Colonic mucosa (tissue), 4 donors: ENCODE results near the gene E2F4. TPM values are rescaled to one million over a fixed set of nuclear protein-coding genes. Genes with fewer than 3 reads are reported as not detected.

Experiments used
- DNase-seq: peaks from one replicate; pipeline ENCODE4 v3.0.0-alpha.2; 2020
- H3K27ac ChIP-seq: fragments of 200-600 bp; one replicate; pipeline ENCODE4 v1.8.0; 2021
- H3K27me3 ChIP-seq: fragments of 200-600 bp; one replicate; pipeline ENCODE4 v1.8.0; 2021
- H3K36me3 ChIP-seq: fragments of 200-600 bp; one replicate; pipeline ENCODE4 v1.8.0; 2021
- H3K4me1 ChIP-seq: fragments of 200-600 bp; one replicate; pipeline ENCODE4 v1.8.0; 2021; ENCODE audit warnings: mild to moderate bottlenecking
- H3K4me3 ChIP-seq: fragments of 200-600 bp; one replicate; pipeline ENCODE4 v1.8.0; 2021
- H3K9ac ChIP-seq, 2 donors: one replicate each; pipeline ENCODE4 v1.7.0; 2013; ENCODE audit warnings: control low read depth in 2 of 2, low read depth in 2 of 2, low read length in 2 of 2
- H3K9me3 ChIP-seq: fragments of 200-600 bp; one replicate; pipeline ENCODE4 v1.8.0; 2021
- CTCF ChIP-seq: fragments of 200-600 bp; IDR thresholded peaks from one replicate; pipeline ENCODE4 v1.8.0; 2022; ENCODE audit warnings: antibody characterized with exemption, mild to moderate bottlenecking
- intact Hi-C: fragments of 100-400 bp; cut with DNase I; formaldehyde crosslinking; loops from one replicate; pipeline ENCODE4 v1.14.1; 2022
- total RNA-seq, 2 donors: library from RNA; stranded (reverse); fragmentation: NEBNext Ultra II Directional in 1 of 2; extraction: Animal tissue kit (Norgen Biotek cat#: 25700) in 1 of 2; gene quantifications; one replicate each; pipeline ENCODE4 v1.2.1, GENCODE V29; 2021
- donor health status: healthy.
- donor health status: DM: no; HTN: no; CAD: no.
- donor health status: DM: no; HTN: no; CAD: no.

Gene E2F4
- total RNA-seq, 2 donors from 2014 or later, result 53.3 to 89.0 TPM

- Histone ChIP-seq H3K9ac (peak overlapping the region; percentile 28 to 72), H3K27ac (peak overlapping the region; percentile 38), H3K36me3 (no peaks in the 10 kb centered on the region), H3K27me3 (peaks cover 18% of the 10 kb centered on the region), H3K9me3 (no peaks in the 10 kb centered on the region), H3K4me1 (peaks cover 24% of the 10 kb centered on the region), H3K4me3 (peak overlapping the region; percentile 34)
- peak; percentile 63 for TF ChIP-seq CTCF
- peak; percentile 58 for DNase-seq
- intact Hi-C loops, result no loop called here
Measured at GRCh38 chr16:67169642-67170167, 22.2 kb upstream of the E2F4 start.

- Histone ChIP-seq H3K9me3 (no peaks in the 10 kb centered on the region), H3K4me1 (peaks cover 23% of the 10 kb centered on the region), H3K27ac (peak within 1 kb of the TSS; percentile 38), H3K36me3 (no peaks in the 10 kb centered on the region), H3K9ac (peak within 1 kb of the TSS; percentile 62 to 72), H3K4me3 (peak within 1 kb of the TSS; percentile 34), H3K27me3 (peaks cover 11% of the 10 kb centered on the region)
- peak; percentile 89 for DNase-seq
- intact Hi-C loops, result no loop called here
- no peak for TF ChIP-seq CTCF
Measured at GRCh38 chr16:67170168-67170948, 21.6 kb upstream of the E2F4 start, which contains the start of gene NOL3. Gene NOL3 (plus strand): TSS chr16:67170538.

GRCh38 chr16:67170949-67171649 is 20.9 kb upstream of the E2F4 start:
- Histone ChIP-seq H3K36me3 (no peaks in the 10 kb centered on the region), H3K9ac (peak overlapping the region; percentile 62 to 65), H3K27ac (peak overlapping the region; percentile 38), H3K4me3 (peak overlapping the region; percentile 34), H3K9me3 (no peaks in the 10 kb centered on the region), H3K27me3 (peaks cover 4% of the 10 kb centered on the region), H3K4me1 (peaks cover 23% of the 10 kb centered on the region)
- peak; percentile 32 for DNase-seq
- no peak for TF ChIP-seq CTCF
- intact Hi-C loops, result no loop called here

- peaks cover 23% of the 10 kb centered on the region for H3K4me1 ChIP-seq
- intact Hi-C loops, result no loop called here
- H3K9me3 ChIP-seq, result no peaks in the 10 kb centered on the region
- TF ChIP-seq CTCF, result no peak
- no peaks in the 10 kb centered on the region for H3K27me3 ChIP-seq
- H3K9ac ChIP-seq, result peak overlapping the region; percentile 64 to 88
- no peaks in the 10 kb centered on the region for H3K36me3 ChIP-seq
- peak overlapping the region; percentile 94 for H3K27ac ChIP-seq
- DNase-seq, result peak; percentile 25
- H3K4me3 ChIP-seq, result peak overlapping the region; percentile 50
Measured at GRCh38 chr16:67173323-67173722, 18.6 kb upstream of the E2F4 start.

GRCh38 chr16:67173808-67174705 is 17.9 kb upstream of the E2F4 start:
- no peaks in the 10 kb centered on the region for H3K36me3 ChIP-seq
- peak; percentile 92 for DNase-seq
- H3K9me3 ChIP-seq, result no peaks in the 10 kb centered on the region
- H3K9ac ChIP-seq, result peak overlapping the region; percentile 64 to 88
- no peaks in the 10 kb centered on the region for H3K27me3 ChIP-seq
- H3K4me1 ChIP-seq, result peaks cover 26% of the 10 kb centered on the region
- TF ChIP-seq CTCF, result no peak
- peak overlapping the region; percentile 50 for H3K4me3 ChIP-seq
- peak overlapping the region; percentile 94 for H3K27ac ChIP-seq
- intact Hi-C loops, result no loop called here
